Right cardiac atrium (tissue), 5 donors: ENCODE data around the gene RPS26. TPM values are rescaled to one million over a fixed set of nuclear protein-coding genes. Genes with fewer than 3 reads are reported as not detected.

Experiments used
- ATAC-seq, 2 donors: fragments of 200-7000 bp; cut with Tn5 transposase; one replicate each; pipeline versions ENCODE4 v1.8.0 to v1.9.1; 2020; ENCODE audit warnings: moderate library complexity in 2 of 2, mild to moderate bottlenecking in 1 of 2
- DNase-seq, 3 donors: peaks; one replicate each; pipeline ENCODE4 v3.0.0-alpha.2; 2020
- H3K27ac ChIP-seq: one replicate; pipeline ENCODE4 v1.5.1; 2013; ENCODE audit warnings: mild to moderate bottlenecking, low read length, control low read depth, moderate library complexity
- H3K27me3 ChIP-seq: one replicate; pipeline ENCODE4 v1.6.1; 2013; ENCODE audit not compliant: control insufficient read depth, insufficient read depth
- H3K4me1 ChIP-seq: one replicate; pipeline ENCODE4 v1.6.1; 2013; ENCODE audit warnings: low read length; ENCODE audit not compliant: control insufficient read depth, insufficient read depth
- H3K4me3 ChIP-seq: one replicate; pipeline ENCODE4 v1.5.1; 2013; ENCODE audit warnings: low read length, control low read depth
- H3K9me3 ChIP-seq: one replicate; pipeline ENCODE4 v1.6.1; 2013; ENCODE audit warnings: low read length; ENCODE audit not compliant: control insufficient read depth
- WGBS: extraction: QIAGEN DNeasy Blood & Tissue Kit; methylation state at CpG from one replicate; pipeline ENCODE4 v1.1.7; 2013; 5-methylcytosine and 5-hydroxymethylcytosine counted together
- intact Hi-C, 4 donors: fragments of 100-400 bp; cut with DNase I; formaldehyde crosslinking; loops; one replicate each; pipeline versions ENCODE4 v1.11.0 to v1.14.0; 2022 to 2023
- polyA plus RNA-seq: library from polyadenylated mRNA; stranded (reverse); fragments of 200-250 nt; gene quantifications from one replicate; pipeline ENCODE4 v1.2.3, GENCODE V29; 2013
- total RNA-seq, 4 donors: library from RNA; stranded (reverse); fragmentation: NEBNext Ultra II Directional; extraction: Animal tissue kit (Norgen Biotek cat#: 25700); gene quantifications; one replicate each; pipeline ENCODE4 v1.2.1, GENCODE V29; 2021
- donor health status: healthy with polysubstance abuse.
- donor health status: DM: no; HTN: yes; CAD: no.
- donor health status: DM: no; HTN: no; CAD: no.
- donor health status: DM: no; HTN: yes; CAD: no; lungs with severe emphysema.
- donor health status: DM: yes; HTN: yes; CAD: no.

Gene RPS26
- total and polyA plus RNA-seq, 5 donors, result 30.0 to 739 (median 48.8) TPM

GRCh38 chr12:56021889-56022497 is 19.7 kb upstream of the RPS26 start:
- DNase-seq (no peak), ATAC-seq (no peak)
- 44% methylated on average over 2 of the region's 2 CpGs for WGBS
- intact Hi-C loops, result no loop called here
- Histone ChIP-seq H3K27ac (no peak overlapping the region), H3K4me3 (no peak overlapping the region), H3K27me3 (no peaks in the 10 kb centered on the region), H3K4me1 (peaks cover 9% of the 10 kb centered on the region), H3K9me3 (no peaks in the 10 kb centered on the region)

- intact Hi-C loops, result no loop called here
- Histone ChIP-seq H3K27me3 (no peaks in the 10 kb centered on the region), H3K4me3 (no peak overlapping the region), H3K9me3 (no peaks in the 10 kb centered on the region), H3K4me1 (no peaks in the 10 kb centered on the region), H3K27ac (no peak overlapping the region)
- no peak for DNase-seq
- 74% methylated on average over 4 of the region's 5 CpGs for WGBS
- peak in 1 of 2 donors; percentile 24 for ATAC-seq
Measured at GRCh38 chr12:56028511-56029165, 13.1 kb upstream of the RPS26 start.

GRCh38 chr12:56029166-56029519 is 12.6 kb upstream of the RPS26 start:
- no peak for DNase-seq
- Histone ChIP-seq H3K27ac (no peak overlapping the region), H3K27me3 (no peaks in the 10 kb centered on the region), H3K4me1 (no peaks in the 10 kb centered on the region), H3K4me3 (no peak overlapping the region), H3K9me3 (no peaks in the 10 kb centered on the region)
- intact Hi-C loops, result no loop called here
- no peak for ATAC-seq

- H3K27ac ChIP-seq, result no peak overlapping the region
- WGBS, result 82% methylated on average over 6 of the region's 6 CpGs
- ATAC-seq, result peak; percentile 65 to 70
- no peaks in the 10 kb centered on the region for H3K27me3 ChIP-seq
- no peaks in the 10 kb centered on the region for H3K4me1 ChIP-seq
- DNase-seq, result no peak
- no peaks in the 10 kb centered on the region for H3K9me3 ChIP-seq
- intact Hi-C loops, result no loop called here
- no peak overlapping the region for H3K4me3 ChIP-seq
Measured at GRCh38 chr12:56029666-56030293, 11.9 kb upstream of the RPS26 start.

GRCh38 chr12:56031987-56032386 is 9.7 kb upstream of the RPS26 start:
- H3K27ac ChIP-seq, result no peak overlapping the region
- WGBS, result 93% methylated on average over 1 of the region's 1 CpG
- ATAC-seq, result no peak

GRCh38 chr12:56034586-56035332 is 7.0 kb upstream of the RPS26 start:
- peak in 1 of 2 donors; percentile 12 for ATAC-seq
- no peak overlapping the region for H3K4me3 ChIP-seq
- H3K4me1 ChIP-seq, result no peaks in the 10 kb centered on the region
- WGBS, result 86% methylated on average over 21 of the region's 21 CpGs
- intact Hi-C loops, result no loop called here
- no peaks in the 10 kb centered on the region for H3K27me3 ChIP-seq
- H3K27ac ChIP-seq, result no peak overlapping the region
- DNase-seq, result peak in 1 of 3 donors; percentile 49
- H3K9me3 ChIP-seq, result no peaks in the 10 kb centered on the region

More at GRCh38 chr12:56031987-56032386, 9.7 kb upstream of the RPS26 start:
- intact Hi-C loops, result no loop called here
- H3K4me3 ChIP-seq, result no peak overlapping the region
- no peak for DNase-seq
- no peaks in the 10 kb centered on the region for H3K27me3 ChIP-seq
- H3K9me3 ChIP-seq, result no peaks in the 10 kb centered on the region
- no peaks in the 10 kb centered on the region for H3K4me1 ChIP-seq

GRCh38 chr12:56037161-56037560 is 4.6 kb upstream of the RPS26 start:
- intact Hi-C loops, result no loop called here
- Histone ChIP-seq H3K27me3 (no peaks in the 10 kb centered on the region), H3K27ac (no peak overlapping the region), H3K4me1 (no peaks in the 10 kb centered on the region), H3K9me3 (no peaks in the 10 kb centered on the region), H3K4me3 (no peak overlapping the region)
- DNase-seq (no peak), ATAC-seq (no peak)
- WGBS, result 66% methylated on average over 2 of the region's 2 CpGs

- WGBS, result 72% methylated on average over 2 of the region's 2 CpGs
- ATAC-seq (no peak), DNase-seq (no peak)
- H3K4me3 ChIP-seq, result no peak overlapping the region
- peaks cover 2% of the 10 kb centered on the region for H3K4me1 ChIP-seq
- no peaks in the 10 kb centered on the region for H3K9me3 ChIP-seq
- H3K27me3 ChIP-seq, result no peaks in the 10 kb centered on the region
- intact Hi-C loops, result no loop called here
- H3K27ac ChIP-seq, result no peak overlapping the region
Measured at GRCh38 chr12:56038022-56038655, 3.6 kb upstream of the RPS26 start.

GRCh38 chr12:56040151-56040550 is 1.6 kb upstream of the RPS26 start:
- WGBS, result 100% methylated on average over 1 of the region's 1 CpG
- no peak for DNase-seq

GRCh38 chr12:56040963-56041551 is 661 bp upstream of the RPS26 start:
- no peaks in the 10 kb centered on the region for H3K27me3 ChIP-seq
- 67% methylated on average over 14 of the region's 14 CpGs for WGBS
- H3K4me3 ChIP-seq, result peak overlapping the region; percentile 58
- DNase-seq (no peak), ATAC-seq (no peak)
- H3K4me1 ChIP-seq, result peaks cover 2% of the 10 kb centered on the region
- intact Hi-C loops, result loop anchor here (5.0 to 10.0 kb wide), 3 partner anchors 34 to 46 kb away; partner anchors contain the start of gene SUOX (in 3 of the 4)
- H3K9me3 ChIP-seq, result no peaks in the 10 kb centered on the region
- peak overlapping the region; percentile 82 for H3K27ac ChIP-seq

More at GRCh38 chr12:56040151-56040550, 1.6 kb upstream of the RPS26 start:
- no peak for ATAC-seq
- Histone ChIP-seq H3K4me3 (no peak overlapping the region), H3K9me3 (no peaks in the 10 kb centered on the region), H3K27ac (no peak overlapping the region), H3K27me3 (no peaks in the 10 kb centered on the region), H3K4me1 (peaks cover 2% of the 10 kb centered on the region)
- intact Hi-C loops, result loop anchor here (5.0 to 10.0 kb wide), 3 partner anchors 33 to 45 kb away; partner anchors contain the start of gene SUOX (in 3 of the 4)
